B cell (primary cell): ENCODE data around the gene ZNF608. TPM values are rescaled to one million over a fixed set of nuclear protein-coding genes. Genes with fewer than 3 reads are reported as not detected.

Experiments
- ATAC-seq: fragments of 200-7000 bp; cut with Tn5 transposase; one replicate; pipeline ENCODE4 v1.10.0; 2021; ENCODE audit warnings: low read depth, mild to moderate bottlenecking, moderate number of reproducible peaks, moderate library complexity
- CTCF ChIA-PET: fragments of 350-600 bp; sonication (Branson Sonifier 250); formaldehyde crosslinking; loops from one replicate; lab custom pipeline; 2021; ENCODE audit warnings: antibody characterized with exemption, inconsistent platforms; lab: Charles Lee
- POLR2A ChIA-PET: fragments of 350-600 bp; sonication (Branson Sonifier 250); formaldehyde crosslinking; loops from one replicate; lab custom pipeline; 2021; ENCODE audit warnings: antibody characterized with exemption; lab: Charles Lee
- DNase-seq: peaks from one replicate; pipeline ENCODE4 v3.0.0; 2013
- H2AFZ ChIP-seq: 2 replicates; pipeline ENCODE4 v1.6.1; 2012; ENCODE audit warnings: mild to moderate bottlenecking, low read depth, low read length; ENCODE audit not compliant: insufficient read depth, poor library complexity, severe bottlenecking
- H3K27ac ChIP-seq, 2 donors: 1 replicate in 1 of 2; 2 replicates in 1 of 2; pipeline ENCODE4 v1.5.1; 2012 to 2013; ENCODE audit warnings: low read length in 2 of 2, mild to moderate bottlenecking in 2 of 2, moderate library complexity in 1 of 2
- H3K27me3 ChIP-seq, 4 experiments: fragments of 200-600 bp in 1 of 4; sonication (generic) in 1 of 4; replicated peaks in 1 of 4; 1 replicate in 2 of 4; 2 replicates in 2 of 4; pipeline versions ENCODE4 v1.6.1 to v1.7.0; 2013 to 2016; ENCODE audit warnings: low read length in 3 of 4, mild to moderate bottlenecking in 2 of 4, mixed read lengths in 1 of 4, moderate library complexity in 1 of 4; ENCODE audit not compliant: insufficient read depth in 4 of 4, control insufficient read depth in 3 of 4; ENCODE audit errors: control extremely low read depth in 1 of 4
- H3K36me3 ChIP-seq, 2 experiments: replicated peaks in 1 of 2; 1 replicate in 1 of 2; 2 replicates in 1 of 2; pipeline versions ENCODE4 v1.6.1 to v1.7.1; 2013; ENCODE audit warnings: low read length in 1 of 2; ENCODE audit not compliant: insufficient read depth in 2 of 2, control insufficient read depth in 1 of 2; ENCODE audit errors: control extremely low read depth in 1 of 2, extremely low read depth in 1 of 2
- H3K4me1 ChIP-seq, 2 donors: fragments of 200-600 bp in 1 of 2; sonication (generic) in 1 of 2; 1 replicate in 1 of 2; 2 replicates in 1 of 2; pipeline versions ENCODE4 v1.5.1 to v1.6.1; 2013 to 2017; ENCODE audit warnings: low read length in 2 of 2; ENCODE audit not compliant: control insufficient read depth in 2 of 2, insufficient read depth in 2 of 2
- H3K4me2 ChIP-seq: replicated peaks from 2 replicates; pipeline ENCODE3; 2012; ENCODE audit warnings: mild to moderate bottlenecking, low read depth, low read length; ENCODE audit not compliant: poor library complexity, severe bottlenecking
- H3K4me3 ChIP-seq, 5 experiments: fragments of 200-600 bp in 1 of 5; sonication (generic) in 1 of 5; 1 replicate in 3 of 5; 2 replicates in 2 of 5; pipeline versions ENCODE4 v1.5.1 to v1.7.0; 2011 to 2016; ENCODE audit warnings: low read length in 4 of 5, mild to moderate bottlenecking in 4 of 5, low read depth in 2 of 5, control low read depth in 1 of 5, moderate library complexity in 1 of 5; ENCODE audit not compliant: insufficient read depth in 1 of 5; ENCODE audit errors: control extremely low read depth in 1 of 5, extremely low read depth in 1 of 5
- H3K79me2 ChIP-seq: fragments of 200-600 bp; sonication (generic); one replicate; pipeline ENCODE4 v1.6.0; 2016; ENCODE audit warnings: low read length; ENCODE audit not compliant: control insufficient read depth, insufficient read depth
- H3K9ac ChIP-seq: fragments of 200-600 bp; sonication (generic); 2 replicates; pipeline ENCODE4 v1.6.1; 2017; ENCODE audit warnings: mild to moderate bottlenecking, low read length, moderate library complexity
- H3K9me3 ChIP-seq, 3 donors: one replicate each; pipeline versions ENCODE4 v1.6.1 to v1.7.1; 2013; ENCODE audit warnings: low read length in 2 of 3; ENCODE audit not compliant: control insufficient read depth in 2 of 3, insufficient read depth in 1 of 3; ENCODE audit errors: control extremely low read depth in 1 of 3
- H4K20me1 ChIP-seq: 2 replicates; pipeline ENCODE4 v1.6.0; 2012; ENCODE audit warnings: mild to moderate bottlenecking, low read length; ENCODE audit not compliant: insufficient read depth, control insufficient read depth, poor library complexity, severe bottlenecking
- H3K27ac Mint-ChIP-seq: one replicate; pipeline ENCODE4 v1.8.0; 2021; ENCODE audit warnings: mixed read lengths
- H3K27me3 Mint-ChIP-seq: one replicate; pipeline ENCODE4 v1.8.0; 2021; ENCODE audit warnings: mixed read lengths
- H3K4me1 Mint-ChIP-seq: one replicate; pipeline ENCODE4 v1.8.0; 2021; ENCODE audit warnings: mixed read lengths
- H3K4me3 Mint-ChIP-seq: one replicate; pipeline ENCODE4 v1.8.0; 2021; ENCODE audit warnings: mixed read lengths
- H3K9me3 Mint-ChIP-seq: one replicate; pipeline ENCODE4 v1.8.0; 2022; ENCODE audit warnings: mixed read lengths; ENCODE audit not compliant: insufficient read depth
- CTCF ChIP-seq: fragments of 200-600 bp; IDR thresholded peaks from one replicate; pipeline ENCODE4 v1.8.0; 2022; ENCODE audit warnings: antibody characterized with exemption, mild to moderate bottlenecking
- EZH2 ChIP-seq: IDR thresholded peaks from 2 replicates; pipeline ENCODE4 v1.6.1; 2012; ENCODE audit warnings: borderline replicate concordance, low read depth, mild to moderate bottlenecking, moderate library complexity, low read length; ENCODE audit not compliant: insufficient read depth, poor library complexity, severe bottlenecking
- WGBS: methylation state at CpG from one replicate; pipeline ENCODE4 v1.1.5; 2013; ENCODE audit warnings: missing lambda C conversion rate; ENCODE audit not compliant: insufficient coverage; 5-methylcytosine and 5-hydroxymethylcytosine counted together
- intact Hi-C: fragments of 100-400 bp; cut with micrococcal nuclease; formaldehyde crosslinking; loops from one replicate; pipeline ENCODE4 v1.10.0; 2022
- polyA plus RNA-seq: library from polyadenylated mRNA; depleted of rRNA; stranded (reverse); fragments of >200 nt; gene quantifications from 2 replicates; pipeline ENCODE4 v1.2.3, GENCODE V29; 2012
- total RNA-seq, 2 donors: library from RNA; stranded (reverse); fragments of 120-200 nt in 1 of 2; gene quantifications; 1 replicate in 1 of 2; 2 replicates in 1 of 2; pipeline versions ENCODE4 v1.2.3 to v1.2.4, GENCODE V29; 2013 to 2022

Gene ZNF608
- total and polyA plus RNA-seq, 2 donors (not counting 1 experiment from before 2014, with no cell fraction given), result 8.5 to 17.4 TPM

GRCh38 chr5:124752854-124753720 is 6.6 kb upstream of the ZNF608 start:
- Histone ChIP-seq H3K4me3 (no peak overlapping the region), H3K79me2 (no peaks in the 10 kb centered on the region), H2AFZ (no peak overlapping the region), H3K27ac (no peak overlapping the region), H3K9ac (no peak overlapping the region), H3K9me3 (no peaks in the 10 kb centered on the region), H3K4me1 (peaks cover 6 to 8% of the 10 kb centered on the region in 2 donors), H4K20me1 (no peaks in the 10 kb centered on the region), H3K27me3 (peaks cover 0 to 6% (median 0%) of the 10 kb centered on the region in 4 experiments), H3K36me3 (no peaks in the 10 kb centered on the region), H3K4me2 (no peak overlapping the region)
- no peak overlapping the region for H3K27ac Mint-ChIP-seq
- no peak for DNase-seq
- CTCF ChIA-PET, result no interaction called here
- WGBS, result 82% methylated on average over 4 of the region's 6 CpGs
- TF ChIP-seq EZH2, result no peak
- TF ChIP-seq CTCF, result no peak
- H3K4me3 Mint-ChIP-seq, result no peak overlapping the region
- peaks cover 10% of the 10 kb centered on the region for H3K4me1 Mint-ChIP-seq
- intact Hi-C loops, result no loop called here
- POLR2A ChIA-PET, result no interaction called here
- H3K27me3 Mint-ChIP-seq, result no peaks in the 10 kb centered on the region
- ATAC-seq, result no peak
- no peaks in the 10 kb centered on the region for H3K9me3 Mint-ChIP-seq

GRCh38 chr5:124751031-124751430 is 4.6 kb upstream of the ZNF608 start:
- 100% methylated on average over 2 of the region's 2 CpGs for WGBS
- CTCF ChIA-PET, result interaction anchor here (0.7 to 1.1 kb wide), 4 partner anchors 30 to 103 kb away, joined by 3 to 4 read pairs (median 3); no protein-coding TSS in a partner anchor
- no peak overlapping the region for H3K27ac Mint-ChIP-seq
- no peak overlapping the region for H2AFZ ChIP-seq
- H3K4me1 ChIP-seq, result peaks cover 11 to 23% of the 10 kb centered on the region in 2 donors
- no peak overlapping the region for H3K4me2 ChIP-seq
- no peaks in the 10 kb centered on the region for H3K36me3 ChIP-seq
- H3K4me3 Mint-ChIP-seq, result no peak overlapping the region
- H3K27me3 Mint-ChIP-seq, result no peaks in the 10 kb centered on the region
- H4K20me1 ChIP-seq, result no peaks in the 10 kb centered on the region
- intact Hi-C loops, result no loop called here
- no peak for ATAC-seq
- H3K27ac ChIP-seq, result no peak overlapping the region
- H3K27me3 ChIP-seq, result peaks cover 0 to 6% (median 0%) of the 10 kb centered on the region in 4 experiments
- H3K4me3 ChIP-seq, result no peak overlapping the region
- no peaks in the 10 kb centered on the region for H3K9me3 Mint-ChIP-seq
- POLR2A ChIA-PET, result no interaction called here
- peaks cover 20% of the 10 kb centered on the region for H3K4me1 Mint-ChIP-seq
- TF ChIP-seq EZH2, result no peak
- no peak for TF ChIP-seq CTCF
- no peak overlapping the region for H3K9ac ChIP-seq
- peaks cover 4% of the 10 kb centered on the region for H3K79me2 ChIP-seq
- no peaks in the 10 kb centered on the region for H3K9me3 ChIP-seq
- DNase-seq, result no peak
